SH-SY5Y (cell line): ENCODE data around the gene KIAA1755.

Experiments used
- GATA2 ChIP-seq: IDR thresholded peaks from 2 replicates; pipeline ENCODE4 v1.6.1; 2011; ENCODE audit warnings: mild to moderate bottlenecking, low read depth, low read length
- GATA3 ChIP-seq: IDR thresholded peaks from 2 replicates; pipeline ENCODE4 v1.6.1; 2011; ENCODE audit warnings: low read depth, mild to moderate bottlenecking, low read length, moderate library complexity

DNA sequence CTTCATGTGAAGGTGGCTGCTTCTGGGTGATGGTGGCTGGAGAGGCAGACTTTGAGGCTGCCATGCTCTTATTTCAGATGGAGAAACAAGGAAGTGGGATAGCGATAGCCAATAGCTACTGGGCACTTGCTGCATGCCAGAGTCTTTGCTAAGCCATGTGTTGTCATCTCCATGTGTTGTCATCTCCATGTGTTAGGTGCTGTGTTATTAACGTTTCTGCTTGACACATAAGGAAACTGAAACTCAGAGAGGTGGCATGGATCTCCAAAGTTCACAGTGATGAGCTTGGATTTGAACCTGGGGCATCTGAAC lies 16.9 kb downstream of the KIAA1755 start:
- TF ChIP-seq GATA2: no peak
- TF ChIP-seq GATA3: no peak
